Activated T-cell treated with anti-CD3 and anti-CD28 coated beads, Interleukin-2, amount 50 U/mL, for 1 hour (primary cell): ENCODE data around the gene TAF7L.
"Not testable (repeated sequence)": the region's sequence is repeated elsewhere in the genome, so short reads cannot be mapped to it uniquely, and the experiment has no call there.

Source experiments
- DNase-seq: peaks from one replicate; pipeline ENCODE4 v3.0.0-alpha.2; 2020

TAF7L gene, protein sequence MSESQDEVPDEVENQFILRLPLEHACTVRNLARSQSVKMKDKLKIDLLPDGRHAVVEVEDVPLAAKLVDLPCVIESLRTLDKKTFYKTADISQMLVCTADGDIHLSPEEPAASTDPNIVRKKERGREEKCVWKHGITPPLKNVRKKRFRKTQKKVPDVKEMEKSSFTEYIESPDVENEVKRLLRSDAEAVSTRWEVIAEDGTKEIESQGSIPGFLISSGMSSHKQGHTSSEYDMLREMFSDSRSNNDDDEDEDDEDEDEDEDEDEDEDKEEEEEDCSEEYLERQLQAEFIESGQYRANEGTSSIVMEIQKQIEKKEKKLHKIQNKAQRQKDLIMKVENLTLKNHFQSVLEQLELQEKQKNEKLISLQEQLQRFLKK

DNA sequence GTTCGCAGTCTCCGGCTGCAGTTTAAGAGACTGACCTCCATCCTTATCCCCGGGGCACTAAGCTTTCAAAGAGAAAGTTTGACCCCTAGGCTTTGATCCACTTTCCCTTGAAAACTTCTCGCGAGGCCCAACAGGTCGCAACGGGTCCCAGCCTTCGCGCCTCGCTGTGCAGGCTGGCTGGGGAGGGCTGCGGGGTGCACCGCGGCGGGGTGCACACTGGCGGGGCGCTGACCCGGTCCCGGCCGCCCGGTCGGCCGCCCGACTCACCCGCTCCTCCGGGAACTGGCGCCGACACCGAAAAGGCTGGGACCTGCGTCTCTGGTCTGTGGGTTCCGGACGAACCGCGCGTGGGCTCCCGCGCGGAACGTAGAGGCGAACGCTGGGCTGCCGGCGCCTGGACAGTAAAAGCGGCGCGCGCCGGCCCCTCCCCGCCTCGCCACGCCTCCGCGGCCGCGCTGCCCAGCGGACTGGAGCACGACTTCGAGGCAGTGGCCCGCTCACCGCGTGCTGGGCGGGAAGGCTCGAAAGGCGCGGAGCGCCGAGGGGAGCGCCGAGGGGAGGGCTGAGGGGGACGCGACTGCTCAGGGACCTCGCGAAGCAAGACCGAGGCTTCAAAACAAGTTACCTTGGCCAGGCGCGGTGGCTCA is at the start of gene TAF7L:
Gene TAF7L, minus strand, starts transcription at position 378 of the 647 bp plus-strand sequence. CDS start 3,791 bp downstream, outside the sequence.
- DNase-seq = no peak

DNA sequence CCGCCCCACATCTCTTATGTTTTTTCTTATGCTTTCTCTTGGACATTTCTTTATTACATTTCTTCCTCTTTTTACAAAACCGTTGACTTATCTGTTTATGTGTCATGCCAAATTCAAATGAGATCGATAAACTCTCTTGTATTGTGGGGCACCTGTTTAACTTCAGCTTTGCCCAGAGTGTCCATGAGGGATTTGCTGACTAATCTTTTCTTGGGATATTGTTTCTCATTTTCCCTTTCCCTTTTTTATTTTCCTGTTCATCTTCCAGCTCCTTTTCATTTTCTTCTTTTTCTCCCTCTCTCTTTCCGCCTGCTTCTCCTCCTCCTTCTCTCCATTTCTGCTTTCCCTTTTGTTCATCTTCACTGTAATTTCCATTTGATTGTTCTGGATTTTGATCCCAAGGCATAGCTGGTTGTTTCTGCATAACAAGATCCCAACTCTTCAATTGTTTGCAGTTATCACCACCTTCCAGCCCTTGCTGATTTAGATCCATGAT is 46.7 kb upstream of the TAF7L start:
- DNase-seq = no peak

DNA sequence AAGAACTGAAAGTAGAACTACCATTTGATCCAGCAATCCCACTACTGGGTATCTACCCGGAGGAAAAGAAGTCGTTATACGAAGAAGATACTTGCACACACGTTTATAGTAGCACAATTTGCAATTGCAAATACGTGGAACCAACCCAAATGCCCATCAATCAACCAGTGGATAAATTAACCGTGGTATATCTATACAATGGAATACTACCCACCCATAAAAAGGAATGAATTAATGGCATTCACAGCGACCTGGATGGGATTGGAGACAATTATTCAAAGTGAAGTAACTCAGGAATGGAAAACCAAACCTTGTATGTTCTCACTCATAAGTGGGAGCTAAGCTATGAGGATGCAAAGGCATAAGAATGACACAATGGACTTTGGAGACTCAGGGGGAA is 43.2 kb upstream of the TAF7L start:
- DNase-seq = not testable (repeated sequence)

DNA sequence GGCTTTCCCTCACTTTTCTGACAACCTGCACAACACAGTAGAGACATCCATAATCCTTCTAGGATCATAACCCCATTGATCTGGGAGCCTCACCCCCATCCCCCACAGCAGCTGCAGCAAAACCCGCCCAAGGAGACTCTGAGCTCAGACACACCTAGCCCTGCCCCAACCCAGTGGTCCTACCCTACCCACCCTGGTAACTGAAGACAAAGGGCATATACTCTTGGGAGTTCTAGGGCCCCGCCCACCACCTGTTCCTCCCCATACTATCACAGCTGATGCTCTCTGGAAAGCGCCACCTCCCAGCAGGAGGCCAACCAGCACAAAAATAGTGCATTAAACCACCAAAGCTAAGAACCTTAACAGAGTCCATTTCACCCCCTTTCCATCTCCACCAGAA is 35.5 kb upstream of the TAF7L start:
- not testable (repeated sequence) for DNase-seq

DNA sequence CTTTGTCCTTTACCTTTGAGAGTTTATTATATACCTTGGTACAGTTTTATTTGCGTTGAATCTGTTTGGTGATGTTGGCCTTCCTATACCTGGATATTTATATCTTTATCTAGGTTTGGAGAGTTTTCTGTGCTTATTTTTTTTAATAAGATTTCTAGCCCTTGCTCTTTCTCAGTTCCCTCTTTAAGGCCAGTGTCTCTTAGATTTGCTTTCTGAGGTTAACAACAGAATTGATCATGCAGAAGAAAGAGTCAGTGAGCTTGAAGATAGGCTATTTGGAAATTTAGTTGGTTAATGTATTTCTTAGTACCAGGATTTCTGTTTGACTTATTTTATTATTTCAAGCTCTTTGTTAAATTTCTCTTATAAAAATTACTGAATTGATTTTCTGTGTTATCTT is 12.7 kb upstream of the TAF7L start:
- no peak for DNase-seq

DNA sequence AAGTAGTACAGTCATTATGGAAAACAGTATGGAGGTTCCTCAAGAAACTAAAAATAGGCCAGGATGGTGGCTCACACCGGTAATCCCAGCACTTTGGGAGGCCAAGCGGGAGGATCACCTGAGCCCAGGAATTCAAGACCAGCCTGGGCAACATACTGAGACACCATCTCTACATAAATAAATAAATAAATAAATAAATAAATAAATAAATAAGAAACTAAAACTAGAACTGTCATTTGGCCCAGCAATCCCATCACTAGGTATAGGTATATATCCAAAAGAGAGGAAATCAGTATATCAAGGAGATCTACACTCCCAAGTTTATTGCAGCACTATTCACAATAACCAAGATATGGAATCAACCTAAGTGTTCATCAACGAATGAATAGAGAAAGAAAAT is 4.5 kb upstream of the TAF7L start:
- DNase-seq = not testable (repeated sequence)

DNA sequence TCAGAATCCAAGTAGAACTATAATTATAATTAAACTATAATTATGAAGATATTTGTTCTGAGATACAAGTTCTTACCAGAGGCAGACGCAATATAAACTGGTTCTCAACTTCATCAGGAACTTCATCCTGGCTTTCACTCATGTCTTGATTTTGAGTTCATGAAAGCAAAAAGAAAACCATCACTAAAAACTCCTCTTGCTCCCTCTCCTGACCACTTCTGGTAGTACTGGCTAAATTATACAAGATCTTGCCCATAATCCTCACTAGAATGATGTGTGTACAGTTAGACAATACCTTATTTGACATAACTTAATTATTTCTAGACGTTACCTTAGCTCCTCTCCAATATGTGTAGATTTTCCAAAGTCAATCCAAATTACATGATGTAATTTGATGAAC is 3.7 kb downstream of the TAF7L start:
- no peak for DNase-seq

DNA sequence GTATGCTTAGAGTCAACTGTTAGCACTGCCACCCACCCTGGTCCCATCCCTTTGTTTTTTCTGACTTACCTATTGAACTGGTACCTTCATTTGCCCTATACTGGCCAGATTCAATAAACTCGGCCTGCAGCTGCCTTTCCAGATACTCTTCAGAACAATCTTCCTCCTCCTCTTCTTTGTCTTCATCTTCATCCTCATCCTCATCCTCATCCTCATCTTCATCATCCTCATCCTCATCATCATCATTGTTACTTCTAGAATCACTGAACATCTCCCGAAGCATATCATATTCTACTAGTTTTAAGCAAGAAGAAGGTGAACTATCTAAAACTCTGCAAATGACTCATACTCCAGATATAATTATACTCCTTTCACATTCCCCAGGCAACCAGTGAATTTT is 14.9 kb downstream of the TAF7L start:
- DNase-seq = no peak

DNA sequence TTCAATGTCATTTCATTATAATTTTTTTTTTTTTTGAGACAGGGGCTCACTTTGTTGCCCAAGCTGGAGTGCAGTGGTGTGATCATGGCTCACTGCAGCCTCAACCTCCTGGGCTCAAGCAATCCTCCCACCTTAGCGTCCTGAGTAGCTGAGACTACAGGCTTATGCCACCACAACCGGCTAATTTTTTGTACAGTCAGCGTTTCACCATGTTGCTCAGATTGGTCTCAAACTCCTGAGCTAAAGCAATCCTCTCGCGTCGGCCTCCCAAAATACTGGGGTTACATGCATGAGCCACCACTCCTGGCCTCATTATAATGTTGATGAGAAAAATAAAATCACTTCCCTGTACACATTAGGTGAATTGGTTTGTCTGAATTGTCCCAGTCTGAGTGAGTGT is 16.9 kb downstream of the TAF7L start:
- no peak for DNase-seq

DNA sequence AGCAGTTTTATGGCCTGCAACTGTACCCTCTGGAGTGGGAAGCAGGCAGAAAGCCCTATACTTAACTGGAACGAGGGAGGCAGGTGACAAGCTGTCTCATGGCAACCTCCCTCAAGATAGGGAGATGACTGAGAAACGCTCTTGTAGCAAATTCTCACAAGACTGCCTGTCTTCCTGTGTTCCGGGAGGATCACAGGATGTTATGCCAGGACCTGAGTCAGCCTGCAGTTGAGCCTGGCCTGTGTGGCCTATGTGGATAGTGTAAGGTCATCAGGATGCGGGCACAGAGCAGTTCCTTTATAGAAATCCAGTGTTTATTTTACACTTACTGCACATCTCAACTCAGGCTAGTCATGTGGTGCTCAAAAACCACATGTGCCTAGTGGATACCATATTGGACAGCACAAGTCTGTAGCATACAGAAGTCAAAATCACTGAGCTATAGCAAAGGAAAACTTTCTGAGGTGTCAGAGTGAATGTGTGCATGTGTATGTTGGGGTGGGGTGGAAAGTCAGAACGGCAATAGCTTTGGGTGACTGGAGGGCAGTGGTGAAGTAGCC is 25.2 kb downstream of the TAF7L start:
- no peak for DNase-seq

DNA sequence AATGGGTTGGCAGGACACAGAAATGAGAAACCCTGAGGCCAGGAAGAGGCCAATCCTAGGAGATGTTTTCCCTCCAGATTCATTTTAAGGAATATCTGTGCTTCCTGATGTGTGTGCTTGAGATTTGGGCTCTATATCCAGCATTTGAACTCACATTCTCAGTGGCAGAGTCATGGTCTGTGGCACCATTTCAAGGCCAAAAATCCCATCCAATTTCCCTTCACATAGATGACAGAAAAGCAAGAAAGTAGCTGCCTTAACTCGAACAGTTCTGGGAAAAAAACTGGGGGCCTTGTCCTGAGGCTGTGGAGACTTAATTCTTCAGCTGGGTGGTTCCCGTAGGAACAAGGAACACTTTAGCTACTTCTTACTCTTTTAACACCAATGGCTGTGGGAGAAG is 27.4 kb downstream of the TAF7L start:
- no peak for DNase-seq

DNA sequence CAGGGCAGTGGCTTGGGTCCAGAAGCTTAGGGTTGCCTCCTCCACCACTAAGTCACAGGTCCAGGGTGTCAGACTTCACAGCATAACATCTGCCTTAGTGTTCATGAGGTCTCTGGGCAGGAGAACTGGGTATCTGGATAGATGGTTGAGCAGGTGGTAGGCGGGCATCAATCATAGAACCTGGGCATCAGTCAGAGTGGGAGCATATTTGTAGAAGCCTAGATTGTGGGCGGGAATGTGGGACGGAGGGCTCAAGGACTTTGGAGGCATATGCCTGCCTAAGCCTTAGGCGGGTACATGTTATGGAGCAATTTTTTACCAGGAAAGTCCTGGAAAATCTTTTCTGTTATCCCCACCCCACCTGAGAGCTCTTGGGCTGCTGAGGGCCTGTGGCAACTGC is 28.5 kb downstream of the TAF7L start:
- no peak for DNase-seq

DNA sequence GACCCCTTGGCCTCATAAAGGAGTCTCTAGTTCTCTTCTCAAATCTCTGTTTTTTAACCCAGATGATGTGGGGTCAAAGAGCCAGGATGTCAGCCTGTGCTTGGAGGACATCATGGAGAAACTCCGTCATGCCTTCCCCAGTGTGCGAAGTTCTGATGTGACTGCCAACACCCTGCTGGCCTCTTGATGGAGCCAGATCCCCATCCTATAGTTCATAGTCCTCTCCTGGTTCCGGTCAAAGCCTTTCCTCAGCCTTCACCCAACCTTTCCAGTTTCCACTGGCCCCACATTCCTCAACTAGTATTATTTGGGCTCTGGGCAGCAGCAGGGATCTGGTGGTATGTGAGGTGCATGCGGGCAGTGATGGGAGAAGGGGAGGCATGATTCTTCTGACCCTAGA is 30.7 kb downstream of the TAF7L start:
- DNase-seq = no peak

DNA sequence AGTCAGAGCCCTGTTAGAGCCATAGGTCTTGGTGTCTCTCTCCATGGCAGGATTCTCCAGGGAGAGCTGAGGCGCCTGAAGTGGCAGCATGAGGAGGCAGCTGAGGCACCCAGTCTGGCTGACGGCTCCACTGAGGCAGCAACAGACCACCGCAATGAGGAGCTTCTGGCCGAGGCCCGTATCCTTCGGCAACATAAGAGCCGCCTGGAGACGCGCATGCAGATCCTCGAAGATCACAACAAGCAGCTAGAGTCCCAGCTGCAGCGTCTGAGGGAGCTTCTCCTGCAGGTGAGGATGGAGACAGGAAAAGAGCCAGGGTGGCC is 32.9 kb downstream of the TAF7L start:
- DNase-seq = no peak

DNA sequence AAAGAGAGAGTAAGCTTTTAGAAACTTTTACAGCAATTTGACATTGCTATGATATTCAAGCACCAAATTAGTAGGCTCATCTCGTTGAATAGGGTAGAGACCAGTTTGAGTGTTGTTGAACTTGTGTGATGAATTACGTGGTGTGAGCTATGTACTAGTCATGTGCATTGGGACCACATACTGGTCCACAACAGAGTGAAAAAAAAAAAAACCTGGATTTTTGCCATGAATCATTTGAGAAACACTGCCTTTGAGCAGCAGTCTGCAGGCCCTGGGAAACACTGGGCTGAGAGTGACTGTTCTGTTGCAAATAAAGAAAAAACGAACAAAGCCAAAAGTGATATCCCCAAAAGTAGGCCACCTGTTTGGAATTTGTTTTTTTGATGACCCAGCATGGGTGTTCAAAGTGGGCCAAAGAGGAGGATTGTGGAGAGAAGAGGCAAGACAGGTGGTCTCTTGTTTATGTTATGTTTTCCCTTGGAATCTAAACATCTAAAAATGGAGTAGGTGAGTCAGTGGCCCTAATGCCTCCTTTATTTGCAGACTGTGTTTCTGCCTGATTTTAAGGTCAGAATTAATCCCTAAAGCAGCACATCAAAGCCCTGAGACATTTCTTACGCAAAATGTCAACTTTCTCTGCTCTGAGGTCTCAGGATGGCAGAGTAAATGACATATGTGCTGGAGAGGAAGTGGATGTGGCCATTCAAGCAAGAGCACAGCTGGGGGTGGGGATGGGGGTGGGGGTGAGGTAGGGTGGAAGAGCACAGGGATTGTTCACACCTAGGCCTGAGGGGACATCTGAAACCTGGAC is 33.5 kb downstream of the TAF7L start:
- no peak for DNase-seq

DNA sequence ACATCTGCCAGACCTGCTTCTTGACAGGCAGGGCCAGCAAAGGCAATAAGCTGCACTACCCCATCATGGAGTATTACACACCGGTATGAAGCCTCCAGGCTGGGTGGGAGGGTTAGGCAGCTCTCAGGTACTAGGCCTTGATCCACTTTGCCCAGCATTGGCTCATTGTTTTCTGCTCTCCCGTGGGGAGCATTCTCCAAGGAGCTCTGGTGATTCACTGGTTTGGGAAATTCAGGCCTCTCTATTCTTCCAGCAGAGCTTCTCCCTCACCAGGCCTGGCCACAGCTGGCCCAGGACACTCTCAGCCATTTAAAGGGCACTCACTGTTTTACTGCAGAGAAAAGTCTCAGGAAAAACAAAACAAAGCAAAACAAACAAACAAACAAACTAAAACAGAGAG is 38.5 kb downstream of the TAF7L start:
- DNase-seq = no peak

DNA sequence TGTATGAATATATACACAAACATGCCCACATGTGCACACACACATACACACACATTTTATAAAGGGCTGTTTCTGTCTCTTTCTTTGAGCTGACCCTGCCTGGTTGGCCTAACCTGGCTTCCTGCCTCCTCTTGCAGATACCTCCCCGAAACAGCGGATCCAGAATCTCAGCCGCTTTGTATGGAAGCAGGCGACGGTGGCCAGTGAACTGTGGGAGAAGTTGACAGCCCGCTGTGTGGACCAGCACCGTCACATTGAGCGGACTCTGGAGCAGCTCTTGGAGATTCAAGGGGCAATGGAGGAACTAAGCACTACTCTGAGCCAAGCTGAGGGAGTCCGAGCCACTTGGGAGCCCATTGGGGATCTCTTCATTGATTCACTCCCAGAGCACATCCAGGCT is 49.6 kb downstream of the TAF7L start:
- no peak for DNase-seq

DNA sequence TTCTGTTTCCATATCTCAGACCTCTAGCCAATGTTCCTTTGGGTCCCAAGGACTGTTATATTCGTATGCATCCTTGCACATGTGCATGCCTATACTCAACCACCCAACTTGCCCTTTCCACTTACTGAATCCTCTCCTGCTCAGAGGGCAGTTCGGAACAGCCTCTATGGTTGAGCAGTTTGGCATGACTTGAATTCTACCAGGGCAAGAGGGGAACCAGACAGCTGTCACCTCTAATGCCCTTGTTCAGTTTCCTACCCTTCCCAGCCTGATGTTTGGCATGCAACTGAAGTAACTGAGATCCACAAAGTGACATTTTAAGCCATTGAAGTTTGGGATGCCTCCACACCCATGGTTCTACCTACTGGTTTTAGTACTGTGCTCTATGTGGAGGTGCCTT is 54.1 kb downstream of the TAF7L start:
- DNase-seq = no peak

DNA sequence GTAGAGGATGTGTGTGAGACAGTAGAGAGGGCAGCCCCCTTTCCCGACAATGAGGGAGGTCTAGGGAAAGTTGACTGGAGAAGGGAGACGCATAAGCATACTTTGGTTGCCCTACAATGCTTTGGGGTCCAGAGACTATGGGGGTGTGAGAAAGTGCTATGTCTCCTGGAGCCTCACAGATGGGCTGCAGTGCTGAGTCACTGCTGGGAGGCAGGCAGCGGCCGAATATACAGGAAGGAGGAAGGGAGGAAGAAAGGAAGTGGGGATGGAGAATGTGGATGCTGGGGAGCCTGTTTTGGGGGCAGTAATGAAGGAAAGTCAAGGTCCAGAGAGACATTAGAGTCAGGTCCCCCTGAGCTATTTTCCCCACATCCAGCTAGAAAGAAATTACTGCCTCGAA is 58.8 kb downstream of the TAF7L start:
- DNase-seq = no peak

DNA sequence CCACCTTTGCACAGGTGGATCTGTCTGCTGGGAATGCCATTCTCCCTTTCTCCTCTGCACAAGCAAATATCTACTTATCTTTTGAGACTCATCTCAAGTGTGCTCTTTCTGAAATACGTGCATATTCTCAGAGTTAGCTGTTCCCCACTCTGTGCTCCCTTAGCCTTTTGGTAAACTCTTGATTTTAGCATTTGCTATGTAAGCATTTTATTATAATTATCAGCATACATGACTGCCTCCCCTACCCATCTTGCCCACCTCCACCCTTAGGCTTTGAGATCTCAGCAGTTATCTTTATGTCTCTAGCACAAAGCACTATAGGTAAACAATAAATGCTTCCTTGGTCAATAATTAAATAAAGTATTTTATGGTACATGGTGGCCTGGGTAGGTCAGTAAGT is 60.1 kb downstream of the TAF7L start:
- no peak for DNase-seq

DNA sequence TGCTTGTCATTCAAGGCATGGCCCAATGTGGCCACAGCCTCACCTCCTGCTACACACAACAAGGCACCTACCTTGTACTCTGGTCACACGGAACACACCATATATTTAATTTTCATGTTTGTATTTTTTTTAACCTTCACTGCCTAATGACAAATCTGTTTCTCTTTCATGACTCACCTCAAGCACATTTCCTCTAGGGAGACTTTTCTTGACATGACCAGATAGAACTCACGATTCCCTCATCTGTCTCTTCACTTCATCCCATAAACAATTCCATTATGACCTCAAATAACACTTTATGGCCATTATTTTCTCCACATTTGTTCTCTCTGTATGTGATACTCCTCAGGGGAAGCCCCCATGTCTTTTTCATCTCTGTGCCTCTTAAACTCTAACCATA is 60.5 kb downstream of the TAF7L start:
- DNase-seq = no peak

DNA sequence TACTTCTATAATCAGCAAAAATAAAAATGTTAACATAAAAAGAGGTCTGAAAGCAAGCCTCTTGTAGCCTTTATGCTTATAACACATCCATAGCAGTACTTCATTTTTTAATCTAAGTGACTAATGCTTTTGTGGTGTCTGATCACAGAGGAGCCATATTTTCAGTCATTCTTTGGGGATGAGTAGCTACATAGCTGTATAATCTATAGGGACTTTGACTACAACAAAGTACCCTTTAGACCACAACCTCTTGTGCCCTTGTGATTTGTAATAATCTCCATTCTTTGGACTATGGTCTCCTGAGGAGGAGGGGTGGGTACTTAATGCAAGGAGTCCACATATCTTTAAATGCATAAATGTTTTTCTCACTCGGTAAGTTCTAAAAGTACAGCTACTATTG is 62.0 kb downstream of the TAF7L start:
- DNase-seq = no peak

DNA sequence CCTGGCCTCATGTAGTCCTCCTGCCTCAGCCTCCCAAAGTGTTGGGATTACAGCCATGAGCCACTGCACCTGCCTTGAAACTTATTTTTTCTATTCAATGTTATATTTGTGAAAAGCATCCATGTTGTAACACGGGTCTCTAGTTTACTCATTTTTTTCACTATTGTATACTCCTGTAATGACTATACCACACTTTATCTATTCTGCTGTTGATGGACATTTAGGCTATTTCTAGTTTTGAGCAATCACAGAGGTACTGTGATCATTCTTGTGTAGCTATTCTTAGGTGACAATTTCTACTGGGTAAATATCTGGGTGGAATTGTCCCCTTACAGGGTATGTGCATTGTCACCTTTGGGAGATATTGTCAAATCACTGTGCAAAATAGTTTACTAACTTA is 67.9 kb downstream of the TAF7L start:
- no peak for DNase-seq
